Inflammatory macrophage (primary cell): ENCODE results near the gene IER2.
A peak's percentile ranks its signal among the peaks of the same experiment; 100 is the strongest.

Experiments used
- DNase-seq, 2 donors: peaks; one replicate each; pipeline ENCODE4 v3.0.0-alpha.2; 2020 to 2022
- total RNA-seq, 18 experiments: gene quantifications; one replicate each; lab custom pipeline; 2026; ENCODE audit warnings: mixed read lengths in 6 of 18, inconsistent platforms in 2 of 18; lab: John Stamatoyannopoulos, UW

IER2 gene
- total RNA-seq: 12.0 to 92.4 (median 35.5) reads per million in 18 experiments

GRCh38 chr19:13150187-13150930 is at the start of gene IER2, which contains the start of gene STX10:
Gene IER2, plus strand, starts transcription at chr19:13150411. Its CDS starts 2,776 bp downstream, at chr19:13153187.
Gene STX10, minus strand, starts transcription at chr19:13150375. Its CDS starts 202 bp downstream, at chr19:13150173.
- peak; percentile 97 for DNase-seq

- DNase-seq: no peak
Observed at GRCh38 chr19:13100841-13101589, 49.2 kb upstream of the IER2 start.

GRCh38 chr19:13101590-13102415 is 48.4 kb upstream of the IER2 start:
- DNase-seq: no peak

GRCh38 chr19:13102416-13102665 is 47.9 kb upstream of the IER2 start:
- DNase-seq: no peak

GRCh38 chr19:13102666-13103580 is 47.3 kb upstream of the IER2 start, which contains the start of gene LYL1:
Gene LYL1, minus strand, starts transcription at chr19:13102858. Its CDS starts 1,687 bp downstream, at chr19:13101171.
- peak; percentile 92 to 94 for DNase-seq

GRCh38 chr19:13103581-13104359 is 46.4 kb upstream of the IER2 start:
- peak in 1 of 2 donors; percentile 27 for DNase-seq

- DNase-seq: peak; percentile 53 to 61
Observed at GRCh38 chr19:13104360-13104847, 45.8 kb upstream of the IER2 start.

GRCh38 chr19:13104848-13105711 is 45.1 kb upstream of the IER2 start:
- DNase-seq: peak; percentile 28 to 54

- no peak for DNase-seq
Observed at GRCh38 chr19:13109361-13110098, 40.7 kb upstream of the IER2 start.

- no peak for DNase-seq
Observed at GRCh38 chr19:13110099-13110610, 40.1 kb upstream of the IER2 start.

GRCh38 chr19:13112555-13112954 is 37.7 kb upstream of the IER2 start:
- no peak for DNase-seq

- DNase-seq: peak in 1 of 2 donors; percentile 14
Observed at GRCh38 chr19:13115936-13116281, 34.3 kb upstream of the IER2 start.

GRCh38 chr19:13116282-13117175 is 33.7 kb upstream of the IER2 start, which contains the start of gene TRMT1:
Gene TRMT1, minus strand, starts transcription at chr19:13116740. Its CDS starts 341 bp downstream, at chr19:13116399.
- DNase-seq: peak; percentile 97

GRCh38 chr19:13117176-13117771 is 32.9 kb upstream of the IER2 start:
- no peak for DNase-seq

- peak; percentile 89 to 94 for DNase-seq
Observed at GRCh38 chr19:13117772-13118423, 32.3 kb upstream of the IER2 start, which contains the start of gene NACC1. Gene NACC1, plus strand, starts transcription at chr19:13118264. Its CDS starts 16,944 bp downstream, at chr19:13135208.

GRCh38 chr19:13118424-13119193 is 31.6 kb upstream of the IER2 start:
- peak; percentile 29 to 62 for DNase-seq
